Activated naive CD8-positive, alpha-beta T cell treated with anti-CD3 and anti-CD28 coated beads, Interleukin-2, amount 10 ng/mL, durations not matched to agents 7 days and 5 days (primary cell): ENCODE results near the gene PPP1R37. TPM values are rescaled to one million over a fixed set of nuclear protein-coding genes. Genes with fewer than 3 reads are reported as not detected.

Experiments
- ATAC-seq: fragments of 150-1000 bp; cut with Tn5 transposase; one replicate; pipeline ENCODE4 v1.10.0; 2021; ENCODE audit warnings: low read depth, moderate library complexity
- POLR2A ChIA-PET: fragments of 350-600 bp; sonication (Branson Sonifier 250); formaldehyde crosslinking; loops from one replicate; lab custom pipeline; 2021; ENCODE audit warnings: antibody characterized with exemption; lab: Charles Lee
- DNase-seq: peaks from one replicate; pipeline ENCODE4 v3.0.0; 2021
- H3K27ac Mint-ChIP-seq: one replicate; pipeline ENCODE4 v1.8.0; 2022; ENCODE audit warnings: mild to moderate bottlenecking, mixed read lengths
- H3K27me3 Mint-ChIP-seq: one replicate; pipeline ENCODE4 v1.8.0; 2022; ENCODE audit warnings: mild to moderate bottlenecking, moderate library complexity, mixed read lengths
- H3K36me3 Mint-ChIP-seq: one replicate; pipeline ENCODE4 v1.8.0; 2021; ENCODE audit warnings: mild to moderate bottlenecking, mixed read lengths
- H3K4me1 Mint-ChIP-seq: one replicate; pipeline ENCODE4 v1.8.0; 2021; ENCODE audit warnings: mixed read lengths
- H3K4me3 Mint-ChIP-seq: one replicate; pipeline ENCODE4 v1.8.0; 2022; ENCODE audit warnings: mild to moderate bottlenecking, moderate library complexity, mixed read lengths
- H3K9me3 Mint-ChIP-seq: one replicate; pipeline ENCODE4 v1.8.0; 2021; ENCODE audit warnings: mixed read lengths
- total RNA-seq, 2 experiments: library from RNA; stranded (reverse); gene quantifications; one replicate each; pipeline ENCODE4 v1.2.3, GENCODE V29; 2021

PPP1R37 gene
- total RNA-seq, 2 experiments from 2014 or later, result 29.5 to 31.9 TPM

DNA sequence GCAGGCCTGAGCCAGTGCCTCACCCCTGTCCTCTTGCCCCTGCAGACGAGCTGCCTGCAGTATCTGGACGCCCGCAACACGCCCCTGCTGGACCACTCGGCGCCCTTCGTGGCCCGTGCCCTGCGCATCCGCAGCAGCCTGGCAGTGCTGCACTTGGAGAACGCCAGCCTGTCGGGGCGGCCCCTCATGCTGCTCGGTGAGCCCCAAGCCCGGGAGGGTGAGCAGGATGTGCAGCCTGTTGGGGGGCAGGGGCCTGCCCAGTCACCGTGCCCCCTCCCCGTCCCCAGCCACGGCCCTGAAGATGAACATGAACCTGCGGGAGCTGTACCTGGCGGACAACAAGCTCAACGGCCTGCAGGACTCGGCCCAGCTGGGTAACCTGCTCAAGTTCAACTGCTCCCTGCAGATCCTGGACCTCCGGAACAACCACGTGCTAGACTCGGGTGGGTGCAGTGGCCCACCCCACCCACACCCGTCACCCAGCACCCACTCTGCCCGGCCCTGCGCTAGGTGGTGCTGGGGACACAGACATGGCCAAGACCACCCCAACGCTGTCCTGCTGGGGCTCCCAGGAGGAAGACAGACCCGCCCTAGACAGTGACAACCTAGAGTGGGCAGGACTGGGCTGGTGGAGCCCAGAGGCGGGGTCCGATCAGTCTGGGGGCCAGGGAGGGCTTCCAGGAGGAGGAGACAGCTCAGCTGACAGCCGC, 49.2 kb downstream of the PPP1R37 start:
- no peak for DNase-seq
- Mint-ChIP-seq H3K27ac (no peak overlapping the region), H3K9me3 (no peaks in the 10 kb centered on the region), H3K36me3 (peaks cover 6% of the 10 kb centered on the region), H3K27me3 (no peaks in the 10 kb centered on the region), H3K4me3 (no peak overlapping the region), H3K4me1 (no peaks in the 10 kb centered on the region)
- POLR2A ChIA-PET, result no interaction called here
- ATAC-seq, result no peak

- ATAC-seq, result no peak
- no peaks in the 10 kb centered on the region for H3K4me1 Mint-ChIP-seq
- no peaks in the 10 kb centered on the region for H3K27me3 Mint-ChIP-seq
- no peak overlapping the region for H3K4me3 Mint-ChIP-seq
- no peaks in the 10 kb centered on the region for H3K9me3 Mint-ChIP-seq
- no peak overlapping the region for H3K27ac Mint-ChIP-seq
- H3K36me3 Mint-ChIP-seq, result peaks cover 6% of the 10 kb centered on the region
- POLR2A ChIA-PET, result no interaction called here
- no peak for DNase-seq
These were observed 49.7 kb downstream of the PPP1R37 start for GRCh38 chr19:45142726-45143110.

DNA sequence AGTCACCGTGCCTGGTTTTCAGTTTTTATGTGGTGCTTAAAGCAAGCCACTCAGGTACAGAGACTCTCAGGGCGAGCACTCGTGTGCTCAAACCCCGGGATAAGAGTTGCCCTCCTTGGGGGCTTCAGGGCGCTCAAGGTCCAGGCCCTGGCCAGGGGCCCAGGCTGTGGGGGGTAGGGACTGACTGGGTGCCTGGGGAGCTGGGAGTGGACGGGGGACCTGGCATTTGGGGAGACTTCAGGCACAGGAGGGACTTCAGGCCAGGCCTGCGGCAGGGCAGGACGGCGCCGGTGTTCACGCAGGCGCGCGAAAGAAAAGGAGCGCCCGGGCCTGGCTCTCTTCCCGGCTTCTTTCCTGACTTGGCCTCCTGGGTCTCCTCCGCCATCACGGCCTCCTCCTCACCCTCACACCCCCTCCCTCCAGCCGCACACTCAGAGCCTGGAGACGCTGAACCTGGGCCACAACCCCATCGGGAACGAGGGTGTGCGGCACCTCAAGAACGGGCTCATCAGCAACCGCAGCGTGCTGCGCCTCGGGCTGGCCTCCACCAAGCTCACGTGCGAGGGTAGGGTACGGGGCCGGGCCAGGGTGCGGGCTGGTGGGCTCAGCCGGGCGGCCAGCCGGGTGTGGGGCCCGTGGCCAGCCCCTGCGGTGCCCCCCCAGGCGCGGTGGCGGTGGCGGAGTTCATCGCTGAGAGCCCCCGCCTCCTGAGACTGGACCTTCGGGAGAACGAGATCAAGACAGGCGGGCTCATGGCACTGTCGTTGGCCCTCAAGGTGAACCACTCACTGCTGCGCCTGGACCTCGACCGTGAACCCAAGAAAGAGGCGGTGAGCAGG, 51.7 kb downstream of the PPP1R37 start:
- no peaks in the 10 kb centered on the region for H3K27me3 Mint-ChIP-seq
- H3K4me3 Mint-ChIP-seq, result no peak overlapping the region
- no peak overlapping the region for H3K27ac Mint-ChIP-seq
- H3K36me3 Mint-ChIP-seq, result peaks cover 6% of the 10 kb centered on the region
- POLR2A ChIA-PET, result interaction anchor here (0.6 kb wide), 1 partner anchor 254 kb away, joined by 3 read pairs; no protein-coding TSS in a partner anchor
- peaks cover 7% of the 10 kb centered on the region for H3K4me1 Mint-ChIP-seq
- DNase-seq (no peak), ATAC-seq (no peak)
- no peaks in the 10 kb centered on the region for H3K9me3 Mint-ChIP-seq

DNA sequence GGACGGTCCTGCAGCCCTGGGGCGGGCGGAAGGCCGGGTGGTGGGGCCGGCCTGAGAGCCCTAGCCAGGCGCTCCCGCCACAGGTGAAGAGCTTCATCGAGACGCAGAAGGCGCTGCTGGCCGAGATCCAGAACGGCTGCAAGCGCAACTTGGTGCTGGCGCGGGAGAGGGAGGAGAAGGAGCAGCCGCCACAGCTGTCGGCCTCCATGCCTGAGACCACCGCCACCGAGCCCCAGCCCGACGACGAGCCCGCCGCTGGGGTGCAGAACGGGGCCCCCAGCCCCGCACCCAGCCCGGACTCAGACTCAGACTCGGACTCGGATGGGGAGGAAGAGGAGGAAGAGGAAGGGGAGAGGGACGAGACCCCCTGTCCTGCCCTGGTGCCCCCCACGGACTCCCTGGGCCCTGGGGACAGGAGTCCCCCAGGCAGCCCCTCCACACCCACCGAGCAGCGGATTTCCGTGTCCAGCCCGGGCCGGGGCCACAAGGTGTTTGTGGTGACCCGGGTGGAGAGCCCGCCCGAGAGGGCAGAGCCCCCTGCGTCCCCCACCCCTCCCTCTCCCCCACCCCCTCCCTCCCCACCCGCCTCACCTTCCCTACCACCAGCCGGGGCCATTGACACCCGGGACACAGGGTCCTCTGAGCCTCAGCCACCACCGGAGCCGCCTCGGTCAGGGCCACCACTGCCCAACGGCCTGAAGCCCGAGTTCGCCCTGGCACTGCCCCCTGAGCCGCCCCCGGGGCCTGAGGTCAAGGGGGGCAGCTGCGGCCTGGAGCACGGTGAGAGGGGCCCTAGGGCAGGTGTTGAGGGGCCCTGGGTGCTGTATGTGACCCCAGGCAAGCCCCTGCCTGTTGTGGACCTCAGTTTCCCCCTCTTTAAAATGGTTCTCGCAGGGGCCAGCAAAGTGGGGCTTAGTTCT, 52.6 kb downstream of the PPP1R37 start:
- Mint-ChIP-seq H3K4me1 (peaks cover 7% of the 10 kb centered on the region), H3K4me3 (no peak overlapping the region), H3K9me3 (no peaks in the 10 kb centered on the region), H3K36me3 (peaks cover 6% of the 10 kb centered on the region), H3K27me3 (no peaks in the 10 kb centered on the region), H3K27ac (no peak overlapping the region)
- ATAC-seq (no peak), DNase-seq (no peak)
- POLR2A ChIA-PET, result interaction anchor here (1.2 kb wide), 1 partner anchor 59 kb away, joined by 4 read pairs; no protein-coding TSS in a partner anchor

GRCh38 chr19:45146251-45146650, 53.3 kb downstream of the PPP1R37 start:
- Mint-ChIP-seq H3K9me3 (no peaks in the 10 kb centered on the region), H3K36me3 (peaks cover 6% of the 10 kb centered on the region), H3K27me3 (no peaks in the 10 kb centered on the region), H3K4me3 (no peak overlapping the region), H3K4me1 (peaks cover 7% of the 10 kb centered on the region), H3K27ac (no peak overlapping the region)
- no peak for DNase-seq
- POLR2A ChIA-PET, result interaction anchor here (1.2 kb wide), 1 partner anchor 58 kb away, joined by 4 read pairs; no protein-coding TSS in a partner anchor
- ATAC-seq, result no peak

- H3K27me3 Mint-ChIP-seq, result peaks cover 5% of the 10 kb centered on the region
- H3K4me1 Mint-ChIP-seq, result peaks cover 7% of the 10 kb centered on the region
- H3K36me3 Mint-ChIP-seq, result peaks cover 12% of the 10 kb centered on the region
- no peak overlapping the region for H3K27ac Mint-ChIP-seq
- DNase-seq (no peak), ATAC-seq (no peak)
- H3K4me3 Mint-ChIP-seq, result no peak overlapping the region
- POLR2A ChIA-PET, result interaction anchor here (1.2 kb wide), 1 partner anchor 57 kb away, joined by 4 read pairs; no protein-coding TSS in a partner anchor
- H3K9me3 Mint-ChIP-seq, result no peaks in the 10 kb centered on the region
These were observed 53.8 kb downstream of the PPP1R37 start for GRCh38 chr19:45146741-45147205.

DNA sequence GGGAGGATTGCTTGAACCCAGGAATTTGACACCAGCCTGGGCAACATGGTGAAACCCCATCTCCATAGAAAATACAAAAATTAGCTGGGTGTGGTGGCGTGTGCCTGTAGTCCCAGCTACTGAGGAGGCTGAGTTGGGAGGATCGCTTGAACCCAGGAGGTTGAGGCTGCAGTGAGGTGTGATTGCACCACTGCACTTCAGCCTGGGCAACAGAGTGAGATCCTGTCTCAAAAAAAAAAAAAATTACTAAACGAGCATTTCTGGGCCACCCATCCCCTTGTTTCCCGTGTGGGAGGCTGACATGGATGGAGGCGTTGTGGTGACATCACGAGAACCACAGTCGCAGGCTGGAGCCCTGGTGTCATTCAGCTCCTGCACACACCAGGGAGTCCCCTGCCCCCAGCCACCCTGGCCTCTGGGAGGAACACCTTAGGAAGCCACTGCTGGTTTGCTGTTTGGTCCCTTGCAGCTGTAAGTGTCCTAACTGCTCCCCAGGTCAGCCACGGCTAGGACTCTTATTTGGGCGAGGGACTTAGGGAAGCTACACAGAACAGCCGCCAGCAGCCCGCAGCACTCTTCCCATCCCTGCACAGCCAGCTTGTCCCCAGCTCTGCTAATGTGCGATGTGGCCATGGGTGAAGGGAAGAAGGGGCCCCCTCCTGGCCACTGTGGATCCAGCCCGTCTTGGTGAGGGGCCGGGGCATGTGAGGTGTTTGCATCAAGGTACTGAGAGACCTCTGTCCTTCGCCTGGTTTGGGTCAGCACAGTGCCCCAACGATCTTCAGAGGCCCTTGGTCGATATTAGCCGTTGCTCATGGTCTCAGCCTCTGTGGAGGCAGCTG, 55.1 kb downstream of the PPP1R37 start:
- POLR2A ChIA-PET, result no interaction called here
- DNase-seq (no peak), ATAC-seq (no peak)
- no peaks in the 10 kb centered on the region for H3K9me3 Mint-ChIP-seq
- peaks cover 11% of the 10 kb centered on the region for H3K27me3 Mint-ChIP-seq
- peaks cover 12% of the 10 kb centered on the region for H3K4me1 Mint-ChIP-seq
- H3K27ac Mint-ChIP-seq, result no peak overlapping the region
- H3K4me3 Mint-ChIP-seq, result no peak overlapping the region
- peaks cover 6% of the 10 kb centered on the region for H3K36me3 Mint-ChIP-seq

DNA sequence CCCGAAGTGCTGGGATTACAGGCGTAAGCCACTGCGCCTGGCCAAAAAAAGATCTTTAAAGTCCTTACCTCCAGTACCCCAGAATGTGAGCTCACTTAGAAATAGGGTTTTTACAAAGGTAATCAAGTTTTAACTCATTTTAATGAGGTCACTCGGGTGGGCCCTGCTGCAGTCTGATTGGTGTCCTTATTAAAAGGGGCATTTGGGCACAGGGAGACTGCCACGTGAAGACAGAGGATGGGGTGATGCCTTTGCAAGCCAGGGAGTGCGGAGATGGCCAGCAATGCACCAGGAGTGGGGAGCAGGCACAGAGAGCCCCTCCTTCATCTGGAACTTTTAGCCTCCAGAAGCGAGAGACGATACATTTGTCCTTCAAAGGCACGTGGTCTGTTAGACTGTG, 56.1 kb downstream of the PPP1R37 start:
- DNase-seq (no peak), ATAC-seq (no peak)
- Mint-ChIP-seq H3K9me3 (no peaks in the 10 kb centered on the region), H3K27me3 (peaks cover 16% of the 10 kb centered on the region), H3K36me3 (peaks cover 5% of the 10 kb centered on the region), H3K4me3 (no peak overlapping the region), H3K27ac (no peak overlapping the region), H3K4me1 (peaks cover 17% of the 10 kb centered on the region)
- POLR2A ChIA-PET, result interaction anchor here (0.6 to 1.3 kb wide), 2 partner anchors 29 to 66 kb away, joined by 3 to 6 read pairs; partner anchors contain the start of genes BLOC1S3 and TRAPPC6A

DNA sequence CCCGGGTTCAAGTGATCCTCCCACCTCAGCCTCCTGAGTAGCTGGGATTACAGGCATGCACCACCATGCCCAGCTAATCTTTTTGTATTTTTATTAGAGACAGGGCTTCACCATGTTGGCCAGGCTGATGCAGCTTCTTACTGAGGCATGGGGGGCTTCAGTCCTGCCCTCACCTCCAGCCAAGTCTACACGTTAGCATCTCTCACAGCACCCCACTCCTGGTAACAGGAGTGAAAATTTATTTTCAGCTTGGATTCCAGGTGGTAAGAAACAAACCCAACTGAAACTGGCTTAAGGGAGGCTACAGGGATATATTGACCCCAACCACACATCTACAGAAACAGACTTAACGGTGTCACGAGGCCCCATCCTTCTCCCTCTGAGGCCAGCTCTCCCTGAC, 57.2 kb downstream of the PPP1R37 start:
- Mint-ChIP-seq H3K4me1 (peaks cover 19% of the 10 kb centered on the region), H3K27ac (no peak overlapping the region), H3K27me3 (peaks cover 24% of the 10 kb centered on the region), H3K4me3 (no peak overlapping the region), H3K36me3 (peaks cover 5% of the 10 kb centered on the region), H3K9me3 (no peaks in the 10 kb centered on the region)
- no peak for ATAC-seq
- POLR2A ChIA-PET, result interaction anchor here (1.3 kb wide), 1 partner anchor 28 kb away, joined by 6 read pairs; the partner anchor contains the start of genes BLOC1S3 and TRAPPC6A
- DNase-seq, result no peak

- POLR2A ChIA-PET, result interaction anchor here (1.0 kb wide), 1 partner anchor 91 kb away, joined by 3 read pairs; no protein-coding TSS in a partner anchor
These were observed 57.8 kb downstream of the PPP1R37 start for GRCh38 chr19:45150751-45151281.

GRCh38 chr19:45151320-45151719, 58.3 kb downstream of the PPP1R37 start:
- POLR2A ChIA-PET, result interaction anchor here (1.0 to 3.1 kb wide), 2 partner anchors 13 to 92 kb away, joined by 3 to 11 read pairs; no protein-coding TSS in a partner anchor
- Mint-ChIP-seq H3K36me3 (peaks cover 5% of the 10 kb centered on the region), H3K9me3 (no peaks in the 10 kb centered on the region), H3K27me3 (peaks cover 29% of the 10 kb centered on the region), H3K27ac (no peak overlapping the region), H3K4me3 (peak overlapping the region; percentile 45), H3K4me1 (peaks cover 19% of the 10 kb centered on the region)
- no peak for ATAC-seq
- DNase-seq, result no peak

More at GRCh38 chr19:45150751-45151281, 57.8 kb downstream of the PPP1R37 start:
- Mint-ChIP-seq H3K36me3 (peaks cover 5% of the 10 kb centered on the region), H3K4me3 (no peak overlapping the region), H3K9me3 (no peaks in the 10 kb centered on the region), H3K27me3 (peaks cover 29% of the 10 kb centered on the region), H3K4me1 (peaks cover 19% of the 10 kb centered on the region), H3K27ac (no peak overlapping the region)
- DNase-seq (no peak), ATAC-seq (no peak)
